SJCRH30 (cell line): Measurements from ENCODE around the gene RAB40B. TPM values are rescaled to one million over a fixed set of nuclear protein-coding genes. Genes with fewer than 3 reads are reported as not detected.
A peak's percentile ranks its signal among the peaks of the same experiment; 100 is the strongest.

Experiments used
- DNase-seq, 2 experiments: peaks; one replicate each; pipeline ENCODE4 v3.0.0-alpha.2; 2015 to 2020
- H3K27ac ChIP-seq: fragments of 250-450 bp; sonication (Bioruptor Pico); 2 replicates; pipeline ENCODE4 v1.5.1; 2020; ENCODE audit warnings: mild to moderate bottlenecking, moderate library complexity
- H3K27me3 ChIP-seq: fragments of 250-450 bp; sonication (Bioruptor Pico); 2 replicates; pipeline ENCODE4 v1.5.1; 2020; ENCODE audit warnings: mild to moderate bottlenecking, moderate library complexity
- H3K36me3 ChIP-seq: fragments of 250-450 bp; sonication (Bioruptor Pico); 2 replicates; pipeline ENCODE4 v1.5.1; 2020; ENCODE audit warnings: mild to moderate bottlenecking, moderate library complexity
- H3K4me1 ChIP-seq: fragments of 250-450 bp; sonication (Bioruptor Pico); 2 replicates; pipeline ENCODE4 v1.5.1; 2020; ENCODE audit warnings: mild to moderate bottlenecking, moderate library complexity
- H3K4me3 ChIP-seq: fragments of 250-450 bp; sonication (Bioruptor Pico); 2 replicates; pipeline ENCODE4 v1.5.1; 2020; ENCODE audit warnings: mild to moderate bottlenecking, moderate library complexity
- H3K9me3 ChIP-seq: fragments of 250-450 bp; sonication (Bioruptor Pico); replicated peaks from 2 replicates; pipeline ENCODE4 v1.5.1; 2020; ENCODE audit warnings: mild to moderate bottlenecking, moderate library complexity
- total RNA-seq: library from RNA; depleted of rRNA; stranded (reverse); fragments of >200 nt; shearing (Covaris generic); gene quantifications from 2 replicates; pipeline ENCODE4 v1.2.3, GENCODE V29; 2014; rRNA removed

RAB40B gene
- total RNA-seq, 1 experiment from 2014 or later: 17.2 TPM

DNA sequence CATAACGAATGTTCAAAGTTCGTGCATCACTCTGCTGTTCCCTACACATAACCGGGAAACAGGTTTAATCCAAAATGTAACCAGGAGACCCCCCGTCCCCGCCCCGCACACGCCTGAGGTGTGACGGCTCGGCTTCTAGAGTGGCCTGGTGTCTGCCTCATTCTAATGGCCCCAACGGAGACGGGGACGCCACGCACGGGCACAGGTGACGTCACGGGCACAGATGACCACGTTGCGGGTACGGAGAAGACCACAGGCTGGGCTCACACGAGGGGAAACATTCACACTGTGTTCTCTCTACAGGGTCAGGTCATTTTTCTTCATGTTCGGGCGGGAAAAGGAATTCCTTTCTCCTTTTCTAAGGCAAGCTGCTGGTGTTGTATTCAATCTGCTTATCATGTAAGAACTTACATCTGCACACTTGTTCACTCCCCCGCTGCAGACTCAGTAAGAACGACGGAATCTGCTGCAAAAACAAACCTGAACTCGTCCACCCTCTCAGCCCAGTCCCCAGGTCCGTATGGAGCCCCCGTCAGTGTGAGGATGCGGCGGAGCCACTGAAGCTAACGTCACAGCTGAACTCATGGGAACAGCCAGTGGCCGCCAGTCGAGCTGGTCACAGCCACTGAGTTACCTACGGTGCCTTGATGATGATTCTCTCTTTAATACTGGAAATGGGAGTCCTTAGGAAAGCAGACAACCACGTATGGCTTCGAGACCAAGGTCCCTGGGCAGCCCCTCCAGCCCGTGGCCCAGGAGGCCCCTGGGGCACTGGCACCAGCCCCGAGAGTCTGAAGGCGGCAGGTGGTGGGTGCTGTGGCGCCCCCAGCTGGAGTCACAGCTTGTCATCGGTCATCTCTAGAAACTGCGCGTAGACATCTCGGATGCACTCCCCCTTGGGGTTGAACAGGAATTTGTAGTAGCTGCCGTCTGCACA lies 83.1 kb downstream of the RAB40B start:
- H3K4me1 ChIP-seq: no peaks in the 10 kb centered on the region
- peak; percentile 45 to 51 for DNase-seq
- no peak overlapping the region for H3K27ac ChIP-seq
- H3K27me3 ChIP-seq: no peaks in the 10 kb centered on the region
- H3K4me3 ChIP-seq: no peak overlapping the region
- no peaks in the 10 kb centered on the region for H3K9me3 ChIP-seq
- peaks cover 72% of the 10 kb centered on the region for H3K36me3 ChIP-seq

- Histone ChIP-seq H3K27me3 (no peaks in the 10 kb centered on the region), H3K4me1 (no peaks in the 10 kb centered on the region), H3K4me3 (no peak overlapping the region), H3K27ac (no peak overlapping the region), H3K36me3 (peaks cover 68% of the 10 kb centered on the region), H3K9me3 (no peaks in the 10 kb centered on the region)
- no peak for DNase-seq
These were observed 84.3 kb downstream of the RAB40B start for GRCh38 chr17:82614095-82614631.

- peaks cover 61% of the 10 kb centered on the region for H3K36me3 ChIP-seq
- H3K27ac ChIP-seq: no peak overlapping the region
- H3K9me3 ChIP-seq: no peaks in the 10 kb centered on the region
- no peaks in the 10 kb centered on the region for H3K27me3 ChIP-seq
- no peak overlapping the region for H3K4me3 ChIP-seq
- no peaks in the 10 kb centered on the region for H3K4me1 ChIP-seq
- peak in 1 of 2 experiments; percentile 38 for DNase-seq
These were observed 85.0 kb downstream of the RAB40B start for GRCh38 chr17:82613283-82614094.

DNA sequence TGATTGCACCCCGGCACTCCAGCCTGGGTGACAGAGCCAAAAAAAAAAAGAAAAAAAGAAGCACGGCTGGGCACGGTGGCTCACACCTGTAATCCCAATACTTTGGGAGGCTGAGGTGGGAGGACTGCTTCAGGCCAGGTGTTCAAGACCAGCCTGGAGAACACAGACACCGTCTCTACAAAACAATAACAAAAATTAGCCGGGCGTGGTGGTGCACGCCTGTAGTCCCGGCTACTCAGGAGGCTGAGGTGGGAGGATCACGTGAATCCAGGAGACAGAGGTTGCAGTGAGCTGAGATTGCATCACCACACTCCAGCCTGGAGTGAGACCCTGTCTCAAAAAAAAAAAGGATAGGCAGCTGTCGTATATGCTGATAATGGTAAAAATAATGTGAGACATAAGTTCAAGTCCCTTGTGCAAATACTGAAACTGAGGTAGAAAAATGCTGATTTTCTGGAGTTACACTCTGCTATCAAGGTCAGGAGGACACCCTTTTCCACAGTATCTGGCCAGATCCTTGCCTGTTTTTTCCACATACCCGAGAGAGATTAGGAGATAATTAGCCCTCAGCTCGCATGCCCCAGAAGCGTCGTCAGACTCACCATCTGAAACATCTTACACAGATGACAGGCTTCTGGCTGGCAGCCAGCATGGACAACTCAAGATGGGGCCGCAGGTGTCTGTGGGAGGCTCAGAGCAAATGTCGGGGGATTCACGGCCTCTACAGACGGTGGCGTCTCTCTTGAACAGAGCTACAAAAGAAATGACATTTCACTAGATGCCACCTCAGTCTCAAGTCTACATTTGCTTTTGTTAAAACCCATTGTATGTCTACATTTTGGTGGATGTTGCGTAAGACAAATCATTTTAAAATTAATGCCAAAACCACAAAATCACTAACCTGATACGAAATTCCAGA lies 87.1 kb downstream of the RAB40B start:
- Histone ChIP-seq H3K9me3 (no peaks in the 10 kb centered on the region), H3K4me1 (no peaks in the 10 kb centered on the region), H3K36me3 (peaks cover 52% of the 10 kb centered on the region), H3K27me3 (no peaks in the 10 kb centered on the region), H3K4me3 (no peak overlapping the region), H3K27ac (no peak overlapping the region)
- no peak for DNase-seq

- Histone ChIP-seq H3K27ac (no peak overlapping the region), H3K9me3 (no peaks in the 10 kb centered on the region), H3K4me1 (no peaks in the 10 kb centered on the region), H3K27me3 (no peaks in the 10 kb centered on the region), H3K4me3 (no peak overlapping the region), H3K36me3 (peaks cover 54% of the 10 kb centered on the region)
- DNase-seq: no peak
These were observed 88.8 kb downstream of the RAB40B start for GRCh38 chr17:82609655-82610054.

DNA sequence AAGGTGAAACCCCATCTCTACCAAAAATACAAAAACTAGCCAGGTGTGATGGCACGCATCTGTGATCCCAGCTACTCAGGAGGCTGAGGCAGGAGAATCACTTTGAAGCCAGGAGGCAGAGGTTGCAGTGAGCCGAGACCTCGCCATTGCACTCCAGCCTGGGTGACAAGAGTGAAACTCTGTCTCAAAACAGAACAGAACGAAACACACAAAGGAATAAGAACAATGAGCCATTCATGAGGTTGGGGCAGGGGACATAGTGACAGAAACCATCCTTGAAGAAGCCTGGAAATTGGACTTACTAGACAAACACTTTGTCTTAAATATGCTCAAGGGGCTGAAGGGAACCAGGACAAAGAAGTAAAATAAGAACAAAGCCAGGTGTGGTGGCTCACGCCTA lies 89.7 kb downstream of the RAB40B start:
- peaks cover 57% of the 10 kb centered on the region for H3K36me3 ChIP-seq

GRCh38 chr17:82605939-82606600 lies 92.4 kb downstream of the RAB40B start:
- no peak overlapping the region for H3K4me3 ChIP-seq
- no peak overlapping the region for H3K27ac ChIP-seq
- no peaks in the 10 kb centered on the region for H3K27me3 ChIP-seq
- no peak for DNase-seq
- H3K36me3 ChIP-seq: peaks cover 64% of the 10 kb centered on the region
- H3K4me1 ChIP-seq: no peaks in the 10 kb centered on the region
- no peaks in the 10 kb centered on the region for H3K9me3 ChIP-seq

More for the DNA sequence above, 89.7 kb downstream of the RAB40B start:
- no peak overlapping the region for H3K27ac ChIP-seq
- DNase-seq: no peak
- no peaks in the 10 kb centered on the region for H3K9me3 ChIP-seq
- no peaks in the 10 kb centered on the region for H3K27me3 ChIP-seq
- H3K4me3 ChIP-seq: no peak overlapping the region
- no peaks in the 10 kb centered on the region for H3K4me1 ChIP-seq

Other genes starting within 250 kb of the RAB40B start
- gene CYBC1, start 247.9 kb downstream of the RAB40B start, total RNA-seq: 62.8 and 69.7 TPM in 2 replicates
- 150 and 156 TPM in 2 replicates for gene NARF, start 240.0 kb downstream of the RAB40B start, total RNA-seq
- gene FOXK2, start 179.0 kb downstream of the RAB40B start, total RNA-seq: 87.6 and 95.0 TPM in 2 replicates
- 167 and 171 TPM in 2 replicates for gene WDR45B, start 50.3 kb downstream of the RAB40B start, total RNA-seq
- 58.0 and 60.9 TPM in 2 replicates for gene FN3KRP, start 18.0 kb upstream of the RAB40B start, total RNA-seq
- gene FN3K, start 36.9 kb upstream of the RAB40B start, total RNA-seq: 0.79 and 2.1 TPM in 2 replicates
- 172 and 181 TPM in 2 replicates for gene TBCD, start 53.4 kb upstream of the RAB40B start, total RNA-seq
- gene ZNF750, start 141.3 kb upstream of the RAB40B start, total RNA-seq: not detected in 2 replicates